Uterus (tissue), 4 donors: Measurements from ENCODE around the gene BICRAL. TPM values are rescaled to one million over a fixed set of nuclear protein-coding genes. Genes with fewer than 3 reads are reported as not detected.

Experiments
- DNase-seq, 2 donors: peaks; one replicate each; pipeline ENCODE4 v3.0.0-alpha.2; 2019 to 2020
- H3K27ac ChIP-seq, 2 donors: fragments of 200-600 bp; sonication (generic); 1 replicate in 1 of 2; 2 replicates in 1 of 2; pipeline ENCODE4 v1.5.1; 2016 to 2018
- H3K27me3 ChIP-seq, 2 donors: fragments of 200-600 bp; sonication (generic); one replicate each; pipeline ENCODE4 v1.5.1; 2018 to 2019; ENCODE audit warnings: control low read depth in 1 of 2
- H3K36me3 ChIP-seq, 2 donors: fragments of 200-600 bp; sonication (generic); one replicate each; pipeline ENCODE4 v1.5.1; 2019; ENCODE audit warnings: control low read depth in 1 of 2
- H3K4me1 ChIP-seq, 2 donors: fragments of 200-600 bp; sonication (generic); one replicate each; pipeline ENCODE4 v1.5.1; 2018 to 2019; ENCODE audit warnings: control low read depth in 1 of 2
- H3K4me3 ChIP-seq, 2 donors: fragments of 200-600 bp; sonication (generic); 1 replicate in 1 of 2; 2 replicates in 1 of 2; pipeline ENCODE4 v1.5.1; 2018 to 2019; ENCODE audit warnings: mild to moderate bottlenecking in 1 of 2
- H3K9me3 ChIP-seq, 2 donors: fragments of 200-600 bp; sonication (generic); one replicate each; pipeline ENCODE4 v1.5.1; 2019; ENCODE audit warnings: control low read depth in 1 of 2
- POLR2A ChIP-seq, 2 donors: fragments of 450-650 bp; IDR thresholded peaks; one replicate each; pipeline ENCODE4 v1.6.1; 2016; ENCODE audit warnings: antibody characterized with exemption in 2 of 2, mild to moderate bottlenecking in 1 of 2, moderate library complexity in 1 of 2
- intact Hi-C: fragments of 100-400 bp; cut with DNase I; formaldehyde crosslinking; loops from one replicate; pipeline ENCODE4 v1.15.1; 2023; ENCODE audit warnings: low total_unique reads
- total RNA-seq, 4 donors: library from RNA; depleted of rRNA in 3 of 4; stranded (reverse); fragments of >200 nt in 3 of 4; gene quantifications; one replicate each; pipeline versions ENCODE4 v1.1.0 to v1.2.4, GENCODE V29; 2014 to 2023
- TF ChIP-seq, protein P1 (sequence below), 4 experiments: fragments of 200-600 bp in 2 of 4; fragments of 450-650 bp in 2 of 4; sonication (generic) in 2 of 4; IDR thresholded peaks; one replicate each; pipeline ENCODE4 v1.5.1; 2016 to 2019; ENCODE audit warnings: antibody characterized with exemption in 4 of 4, mild to moderate bottlenecking in 2 of 4, moderate library complexity in 1 of 4
- donor health status: DM: yes; HTN: yes; CAD: no.

BICRAL gene
- total RNA-seq, 4 donors from 2014 or later: 7.4 to 35.3 (median 18.2) TPM

DNA sequence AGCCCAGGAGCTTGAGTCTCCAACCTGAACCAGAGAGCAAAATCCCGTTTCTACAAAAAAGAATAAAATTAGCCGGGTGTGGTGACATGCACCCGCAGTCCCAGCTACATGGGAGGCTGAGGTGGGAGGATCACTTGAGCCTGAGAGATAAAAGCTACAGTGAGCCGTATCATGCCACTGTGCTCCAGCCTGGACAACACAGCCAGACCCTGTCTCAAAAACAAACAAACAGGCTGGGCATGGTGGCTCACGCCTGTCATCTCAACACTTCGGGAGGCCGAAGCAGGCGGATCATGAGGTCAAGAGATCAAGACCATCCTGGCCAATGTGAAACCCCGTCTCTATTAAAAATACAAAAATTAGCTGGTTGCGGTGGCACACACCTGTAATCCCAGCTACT lies 122.6 kb downstream of the BICRAL start:
- H3K9me3 ChIP-seq: no peaks in the 10 kb centered on the region
- no peak for DNase-seq
- no peaks in the 10 kb centered on the region for H3K4me1 ChIP-seq
- no peaks in the 10 kb centered on the region for H3K27me3 ChIP-seq
- H3K27ac ChIP-seq: no peak overlapping the region
- H3K4me3 ChIP-seq: no peak overlapping the region
- intact Hi-C loops: loop anchor here (5.0 kb wide), 1 partner anchor 238 kb away; no protein-coding TSS in a partner anchor
- no peak for TF ChIP-seq POLR2A (IDR thresholded peaks at IDR 0.05)
- TF ChIP-seq, protein P1, sequence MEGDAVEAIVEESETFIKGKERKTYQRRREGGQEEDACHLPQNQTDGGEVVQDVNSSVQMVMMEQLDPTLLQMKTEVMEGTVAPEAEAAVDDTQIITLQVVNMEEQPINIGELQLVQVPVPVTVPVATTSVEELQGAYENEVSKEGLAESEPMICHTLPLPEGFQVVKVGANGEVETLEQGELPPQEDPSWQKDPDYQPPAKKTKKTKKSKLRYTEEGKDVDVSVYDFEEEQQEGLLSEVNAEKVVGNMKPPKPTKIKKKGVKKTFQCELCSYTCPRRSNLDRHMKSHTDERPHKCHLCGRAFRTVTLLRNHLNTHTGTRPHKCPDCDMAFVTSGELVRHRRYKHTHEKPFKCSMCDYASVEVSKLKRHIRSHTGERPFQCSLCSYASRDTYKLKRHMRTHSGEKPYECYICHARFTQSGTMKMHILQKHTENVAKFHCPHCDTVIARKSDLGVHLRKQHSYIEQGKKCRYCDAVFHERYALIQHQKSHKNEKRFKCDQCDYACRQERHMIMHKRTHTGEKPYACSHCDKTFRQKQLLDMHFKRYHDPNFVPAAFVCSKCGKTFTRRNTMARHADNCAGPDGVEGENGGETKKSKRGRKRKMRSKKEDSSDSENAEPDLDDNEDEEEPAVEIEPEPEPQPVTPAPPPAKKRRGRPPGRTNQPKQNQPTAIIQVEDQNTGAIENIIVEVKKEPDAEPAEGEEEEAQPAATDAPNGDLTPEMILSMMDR (IDR thresholded peaks at IDR 0.05): no peak
- H3K36me3 ChIP-seq: no peaks in the 10 kb centered on the region

DNA sequence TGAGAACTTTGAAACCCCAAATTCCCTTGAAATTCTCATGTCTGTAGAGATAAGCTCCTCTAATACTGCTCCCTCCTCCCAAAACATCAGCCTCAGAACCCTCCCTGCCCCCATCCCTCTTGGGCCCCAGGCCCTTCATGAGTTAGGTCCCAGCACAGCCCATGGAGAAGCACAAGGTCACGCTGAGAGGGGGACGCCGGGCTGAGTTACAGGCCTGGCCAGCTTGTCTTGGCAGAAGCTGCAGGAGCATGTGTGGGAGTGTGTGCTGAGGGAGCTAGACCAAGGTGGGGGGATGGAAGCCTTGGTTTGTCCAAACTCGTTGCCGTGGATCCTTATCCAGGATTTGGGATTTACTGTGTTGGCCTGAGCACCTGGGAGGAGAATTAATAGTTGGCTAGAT lies 125.5 kb downstream of the BICRAL start:
- Histone ChIP-seq H3K4me3 (no peak overlapping the region), H3K27ac (peak overlapping the region; percentile 23 to 56), H3K36me3 (no peaks in the 10 kb centered on the region), H3K9me3 (no peaks in the 10 kb centered on the region), H3K27me3 (peaks cover 0 to 6% of the 10 kb centered on the region in 2 donors), H3K4me1 (peaks cover 0 to 6% of the 10 kb centered on the region in 2 donors)
- peak; percentile 74 to 80 for DNase-seq
- TF ChIP-seq, protein P1 (IDR thresholded peaks at IDR 0.05): no peak
- no peak for TF ChIP-seq POLR2A (IDR thresholded peaks at IDR 0.05)
- intact Hi-C loops: no loop called here

DNA sequence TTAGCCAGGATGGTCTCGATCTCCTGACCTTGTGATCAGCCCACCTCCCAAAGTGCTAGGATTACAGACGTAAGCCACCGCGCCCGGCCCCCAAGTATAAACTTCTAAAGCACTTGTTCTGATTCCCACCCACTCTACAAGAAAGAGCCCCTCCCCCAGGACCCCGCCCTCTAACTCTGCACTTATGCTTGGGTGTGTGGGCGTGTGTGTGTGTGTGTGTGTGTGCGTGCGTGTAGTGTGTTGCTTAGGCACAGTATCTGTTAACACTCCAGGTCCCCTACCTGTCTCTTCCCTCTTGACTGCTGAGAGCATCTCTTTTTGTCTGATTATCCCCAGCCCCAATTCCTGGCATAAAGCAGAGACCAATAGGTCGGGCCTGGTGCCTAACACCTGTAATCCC lies 128.0 kb downstream of the BICRAL start:
- Histone ChIP-seq H3K9me3 (no peaks in the 10 kb centered on the region), H3K4me3 (no peak overlapping the region), H3K27ac (no peak overlapping the region), H3K4me1 (peaks cover 0 to 6% of the 10 kb centered on the region in 2 donors), H3K27me3 (peaks cover 0 to 6% of the 10 kb centered on the region in 2 donors), H3K36me3 (no peaks in the 10 kb centered on the region)
- TF ChIP-seq, protein P1 (IDR thresholded peaks at IDR 0.05): no peak
- no peak for TF ChIP-seq POLR2A (IDR thresholded peaks at IDR 0.05)
- intact Hi-C loops: no loop called here
- DNase-seq: no peak

DNA sequence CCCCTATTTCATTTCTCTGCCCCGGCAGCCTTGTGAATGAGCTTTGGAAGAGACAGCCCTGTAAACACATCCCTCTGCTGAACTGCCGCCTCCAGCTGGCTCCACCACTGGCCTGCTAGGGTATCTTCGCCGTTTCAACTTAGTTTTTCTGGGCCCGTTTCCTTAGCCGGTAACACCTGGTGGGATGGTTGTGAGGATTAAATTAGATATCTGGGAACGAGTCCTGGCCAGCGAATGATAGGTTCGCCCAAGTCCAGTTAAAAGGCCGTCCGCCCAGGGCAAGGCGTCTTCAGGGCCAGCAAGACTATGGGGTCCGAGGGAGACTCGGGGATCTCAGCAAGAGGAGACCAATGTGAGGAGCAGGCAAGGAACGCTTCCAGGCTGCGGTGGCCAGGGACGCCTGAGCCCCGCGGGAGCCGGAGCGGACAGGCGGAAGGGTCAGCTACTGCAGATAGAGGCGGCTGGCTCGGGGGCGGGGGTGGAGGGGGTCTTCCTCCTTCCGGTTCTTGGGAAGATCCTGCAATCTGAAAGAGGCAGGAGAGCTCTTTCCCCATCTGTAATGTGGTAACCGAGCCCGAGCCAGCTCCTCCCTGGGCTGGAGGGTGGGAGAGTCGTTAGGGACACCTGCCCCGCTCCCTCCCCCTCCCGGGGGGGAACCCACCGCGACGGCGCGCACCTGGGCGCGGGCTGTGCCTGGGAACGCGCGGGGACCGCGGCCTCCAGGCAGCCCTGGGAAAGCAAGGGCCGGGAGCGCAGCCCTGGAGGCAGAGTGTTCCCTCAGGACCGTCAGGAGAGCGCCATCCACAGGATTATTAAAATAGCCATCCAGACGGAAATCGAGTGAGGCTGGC lies 129.5 kb downstream of the BICRAL start:
- Histone ChIP-seq H3K4me1 (peaks cover 0 to 6% of the 10 kb centered on the region in 2 donors), H3K27me3 (peaks cover 0 to 6% of the 10 kb centered on the region in 2 donors), H3K9me3 (no peaks in the 10 kb centered on the region), H3K36me3 (no peaks in the 10 kb centered on the region), H3K27ac (no peak overlapping the region), H3K4me3 (peak overlapping the region; percentile 21 to 33)
- intact Hi-C loops: no loop called here
- no peak for TF ChIP-seq POLR2A (IDR thresholded peaks at IDR 0.05)
- TF ChIP-seq, protein P1 (IDR thresholded peaks at IDR 0.05): no peak
- no peak for DNase-seq

DNA sequence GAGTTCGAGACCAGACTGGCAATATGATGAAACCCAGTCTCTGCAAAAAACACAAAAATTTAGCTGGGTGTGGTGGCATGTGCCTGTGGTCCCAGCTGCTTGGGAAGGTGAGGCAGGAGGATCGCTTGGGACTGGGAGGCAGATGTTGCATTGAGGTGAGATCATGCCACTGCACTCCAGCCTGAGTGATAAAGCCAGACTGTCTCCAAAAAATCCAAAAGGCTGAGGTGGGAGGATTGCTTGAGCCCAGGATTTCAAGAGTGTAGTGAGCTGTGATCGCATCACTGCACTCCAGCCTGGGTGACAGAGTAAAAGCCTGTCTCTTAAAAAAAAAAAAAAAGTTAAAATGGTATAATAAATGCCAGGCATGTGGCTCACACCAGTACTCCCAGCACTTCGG lies 132.7 kb downstream of the BICRAL start:
- no peak overlapping the region for H3K4me3 ChIP-seq
- intact Hi-C loops: no loop called here

More for the DNA sequence above, 132.7 kb downstream of the BICRAL start:
- peaks cover 0 to 6% of the 10 kb centered on the region in 2 donors for H3K27me3 ChIP-seq
- no peak overlapping the region for H3K27ac ChIP-seq
- DNase-seq: no peak
- TF ChIP-seq, protein P1 (IDR thresholded peaks at IDR 0.05): no peak
- TF ChIP-seq POLR2A (IDR thresholded peaks at IDR 0.05): no peak
- no peaks in the 10 kb centered on the region for H3K9me3 ChIP-seq
- H3K36me3 ChIP-seq: no peaks in the 10 kb centered on the region
- peaks cover 0 to 6% of the 10 kb centered on the region in 2 donors for H3K4me1 ChIP-seq
